Smooth muscle cell (in vitro differentiated cells): ENCODE measurements around the gene ZNF792. TPM values are rescaled to one million over a fixed set of nuclear protein-coding genes. Genes with fewer than 3 reads are reported as not detected.
"Not testable (repeated sequence)": the region's sequence is repeated elsewhere in the genome, so short reads cannot be mapped to it uniquely, and the experiment has no call there.

Experiments used
- DNase-seq: peaks from one replicate; lab custom pipeline; 2025; ENCODE audit not compliant: unreplicated experiment; lab: John Stamatoyannopoulos, UW
- H2AFZ ChIP-seq: fragments of 200-600 bp; sonication (generic); 2 replicates; pipeline ENCODE4 v1.6.0; 2016; ENCODE audit warnings: antibody characterized with exemption, low read depth, mild to moderate bottlenecking
- H3F3A ChIP-seq: fragments of 200-600 bp; sonication (generic); 2 replicates; pipeline ENCODE4 v1.6.0; 2017; ENCODE audit warnings: antibody characterized with exemption, low read depth
- H3K27ac ChIP-seq: fragments of 200-600 bp; sonication (generic); 2 replicates; pipeline ENCODE4 v1.5.1; 2016; ENCODE audit warnings: low read depth, mild to moderate bottlenecking
- H3K27me3 ChIP-seq: fragments of 200-600 bp; sonication (generic); 2 replicates; pipeline ENCODE4 v1.6.1; 2016; ENCODE audit warnings: low read depth, mild to moderate bottlenecking
- H3K36me3 ChIP-seq: fragments of 200-600 bp; sonication (generic); 2 replicates; pipeline ENCODE4 v1.5.1; 2016; ENCODE audit warnings: low read depth
- H3K4me1 ChIP-seq: fragments of 200-600 bp; sonication (generic); 2 replicates; pipeline ENCODE4 v1.5.1; 2016; ENCODE audit warnings: low read depth
- H3K4me2 ChIP-seq: fragments of 200-600 bp; sonication (generic); 2 replicates; pipeline ENCODE4 v1.6.0; 2016; ENCODE audit warnings: mild to moderate bottlenecking
- H3K4me3 ChIP-seq: fragments of 200-600 bp; sonication (generic); 2 replicates; pipeline ENCODE4 v1.5.1; 2016; ENCODE audit warnings: mild to moderate bottlenecking
- H3K79me2 ChIP-seq: fragments of 200-600 bp; sonication (generic); 2 replicates; pipeline ENCODE4 v1.6.0; 2016; ENCODE audit warnings: low read depth, mild to moderate bottlenecking
- H3K9ac ChIP-seq: fragments of 200-600 bp; sonication (generic); 2 replicates; pipeline ENCODE4 v1.6.0; 2016; ENCODE audit warnings: low read depth
- H3K9me3 ChIP-seq: fragments of 200-600 bp; sonication (generic); replicated peaks from 2 replicates; pipeline ENCODE4 v1.5.1; 2016; ENCODE audit warnings: low read depth
- H4K20me1 ChIP-seq: fragments of 200-600 bp; sonication (generic); 2 replicates; pipeline ENCODE4 v1.6.0; 2016; ENCODE audit warnings: low read depth
- CTCF ChIP-seq: fragments of 200-600 bp; sonication (generic); IDR thresholded peaks from 2 replicates; pipeline ENCODE4 v1.5.1; 2017; ENCODE audit warnings: borderline replicate concordance, mild to moderate bottlenecking, antibody characterized with exemption; ENCODE audit not compliant: insufficient read depth, poor library complexity, severe bottlenecking
- WGBS: methylation state at CpG from one replicate; pipeline ENCODE4 v1.1.7; 2016; ENCODE audit warnings: low lambda C conversion rate; 5-methylcytosine and 5-hydroxymethylcytosine counted together
- polyA plus RNA-seq: library from polyadenylated mRNA; unstranded; fragments of >200 nt; fragmentation: Nextera tagmentation; extraction: Ambion mirVana; gene quantifications from 2 replicates; pipeline ENCODE4 v1.2.1, GENCODE V29; 2016
- total RNA-seq: library from RNA; depleted of rRNA; stranded (reverse); fragments of >200 nt; gene quantifications from 2 replicates; pipeline ENCODE4 v1.2.3, GENCODE V29; 2014

ZNF792 gene
- total and polyA plus RNA-seq, 2 experiments from 2014 or later, result 2.8 to 7.1 TPM

DNA sequence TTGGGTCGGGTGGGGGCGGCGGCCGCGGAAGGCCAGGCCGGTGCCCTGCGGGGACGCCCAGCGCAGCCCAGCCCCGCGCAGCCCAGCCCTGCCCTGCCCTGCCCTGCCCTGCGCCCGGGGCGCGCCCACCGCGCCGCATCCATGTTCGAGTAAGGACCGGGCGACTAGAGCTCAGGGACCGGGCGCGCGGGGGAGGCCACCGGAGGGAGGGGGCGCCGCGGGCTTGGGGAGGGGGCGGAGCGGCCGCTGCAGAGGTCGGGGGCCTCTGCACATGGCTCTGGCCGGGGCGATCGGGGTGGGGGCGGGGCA lies 36.3 kb upstream of the ZNF792 start:
- peaks cover 46% of the 10 kb centered on the region for H4K20me1 ChIP-seq
- DNase-seq, result no peak
- no peaks in the 10 kb centered on the region for H3K27me3 ChIP-seq
- peak overlapping the region; percentile 50 for H3K9ac ChIP-seq
- peak overlapping the region; percentile 94 for H3K4me2 ChIP-seq
- peak overlapping the region; percentile 1 for H2AFZ ChIP-seq
- H3K4me1 ChIP-seq, result peaks cover 13% of the 10 kb centered on the region
- no peaks in the 10 kb centered on the region for H3F3A ChIP-seq
- peaks cover 43% of the 10 kb centered on the region for H3K79me2 ChIP-seq
- H3K9me3 ChIP-seq, result no peaks in the 10 kb centered on the region
- H3K36me3 ChIP-seq, result no peaks in the 10 kb centered on the region
- peak overlapping the region; percentile 54 for H3K27ac ChIP-seq
- TF ChIP-seq CTCF, result no peak
- peak overlapping the region; percentile 55 for H3K4me3 ChIP-seq
- WGBS, result 0% methylated on average over 1 of the region's 37 CpGs

DNA sequence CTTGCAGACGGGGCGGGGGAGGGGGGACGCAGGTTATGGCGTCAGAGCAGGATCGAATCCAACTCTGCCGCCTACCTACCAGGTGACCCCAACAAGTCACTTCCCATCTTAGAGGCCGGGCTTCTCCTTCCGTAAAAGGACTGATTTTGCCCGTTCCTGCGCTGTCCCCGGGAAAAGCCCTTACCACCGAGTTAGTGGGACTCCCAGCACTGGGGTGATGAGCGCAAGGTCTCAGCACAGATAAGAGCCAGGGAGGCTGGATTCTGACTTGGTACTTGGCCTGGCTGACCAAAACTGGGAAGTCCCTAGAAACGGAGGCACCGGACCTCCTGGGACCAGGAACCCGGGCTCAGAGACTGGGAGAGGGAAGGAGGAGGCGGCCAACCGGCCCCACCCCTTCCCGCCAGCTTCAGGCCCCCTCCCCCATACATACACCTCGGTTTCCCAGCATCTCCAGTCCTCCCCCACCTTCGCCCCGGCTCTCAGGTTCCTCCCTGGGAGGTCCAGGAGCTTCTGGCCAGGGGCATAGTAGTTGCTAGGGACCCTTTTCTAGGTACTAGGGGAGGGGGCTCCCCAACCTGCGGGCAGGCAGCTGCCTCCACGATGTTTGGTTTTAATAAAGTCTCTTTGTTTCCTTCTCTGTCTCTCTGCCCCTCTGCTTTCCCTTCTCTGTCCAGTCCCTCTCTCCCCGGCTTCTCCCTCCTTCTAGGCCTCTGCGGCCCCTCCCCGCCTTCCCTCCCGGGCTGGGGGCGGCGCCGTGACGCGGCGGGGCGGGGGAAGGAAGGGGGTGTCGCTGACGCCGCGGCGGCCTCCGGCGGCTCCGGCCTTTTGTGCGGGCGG lies 35.7 kb upstream of the ZNF792 start, which contains the start of gene GRAMD1A:
GRAMD1A (plus strand) TSS at position 826 of the 840 bp plus-strand sequence. CDS start 156 bp downstream, outside the sequence.
- Histone ChIP-seq H3K27ac (peak within 1 kb of the TSS; percentile 85), H3K9me3 (no peaks in the 10 kb centered on the region), H3K4me2 (peak within 1 kb of the TSS; percentile 94), H4K20me1 (peaks cover 40% of the 10 kb centered on the region), H3K9ac (peak within 1 kb of the TSS; percentile 82), H3K4me1 (peaks cover 13% of the 10 kb centered on the region), H2AFZ (peak within 1 kb of the TSS; percentile 86), H3F3A (no peaks in the 10 kb centered on the region), H3K27me3 (no peaks in the 10 kb centered on the region), H3K4me3 (peak within 1 kb of the TSS; percentile 55), H3K36me3 (no peaks in the 10 kb centered on the region), H3K79me2 (peaks cover 38% of the 10 kb centered on the region)
- WGBS, result 3% methylated on average over 32 of the region's 45 CpGs
- peak; percentile 72 for DNase-seq
- no peak for TF ChIP-seq CTCF

GRCh38 chr19:34998777-34999497 lies 34.9 kb upstream of the ZNF792 start:
- Histone ChIP-seq H3K79me2 (peaks cover 30% of the 10 kb centered on the region), H4K20me1 (peaks cover 32% of the 10 kb centered on the region), H3K4me3 (peak overlapping the region; percentile 55), H3K27ac (peak overlapping the region; percentile 85), H3K4me1 (peaks cover 13% of the 10 kb centered on the region), H3F3A (no peaks in the 10 kb centered on the region), H3K4me2 (peak overlapping the region; percentile 94), H2AFZ (no peak overlapping the region), H3K9ac (no peak overlapping the region), H3K27me3 (no peaks in the 10 kb centered on the region), H3K9me3 (no peaks in the 10 kb centered on the region), H3K36me3 (no peaks in the 10 kb centered on the region)
- TF ChIP-seq CTCF, result no peak
- 43% methylated on average over 13 of the region's 13 CpGs for WGBS
- no peak for DNase-seq

DNA sequence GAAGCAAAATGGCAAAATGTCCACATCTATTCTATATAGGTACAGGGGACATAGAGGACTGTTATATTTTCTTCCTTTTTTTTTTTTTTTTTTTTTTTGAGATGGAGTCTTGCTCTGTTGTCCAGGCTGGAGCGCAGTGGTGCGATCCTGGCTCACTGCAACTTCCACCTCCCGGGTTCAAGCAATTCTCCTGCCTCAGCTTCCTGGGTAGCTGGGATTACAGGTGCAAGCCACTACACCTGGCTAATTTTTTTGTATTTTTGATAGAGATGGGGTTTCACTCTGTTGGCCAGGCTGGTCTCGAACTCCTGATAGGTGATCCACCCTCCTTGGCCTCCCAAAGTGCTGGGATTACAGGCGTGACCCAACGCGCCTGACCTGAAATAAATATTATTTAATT lies 34.2 kb upstream of the ZNF792 start:
- not testable (repeated sequence) for H3K9ac ChIP-seq, H2AFZ ChIP-seq, H3K36me3 ChIP-seq, H3K4me2 ChIP-seq, H3K9me3 ChIP-seq, H3K27ac ChIP-seq, H3K27me3 ChIP-seq, DNase-seq, H3F3A ChIP-seq, H3K4me3 ChIP-seq
- peaks cover 25% of the 10 kb centered on the region for H4K20me1 ChIP-seq
- WGBS, result 94% methylated on average over 7 of the region's 7 CpGs
- peaks cover 13% of the 10 kb centered on the region for H3K4me1 ChIP-seq
- H3K79me2 ChIP-seq, result peaks cover 23% of the 10 kb centered on the region
